Neural progenitor cell (in vitro differentiated cells): ENCODE measurements around the gene TIMM23.
"Not testable (repeated sequence)": the region's sequence is repeated elsewhere in the genome, so short reads cannot be mapped to it uniquely, and the experiment has no call there.

Experiments
- EZH2 ChIP-seq: fragments of 200-600 bp; sonication (generic); IDR thresholded peaks from 2 replicates; pipeline ENCODE4 v1.6.1; 2017; ENCODE audit warnings: antibody characterized with exemption, mild to moderate bottlenecking, moderate library complexity
- TF ChIP-seq, protein P1 (sequence below): fragments of 200-600 bp; sonication (generic); IDR thresholded peaks from 2 replicates; pipeline ENCODE4 v1.5.1; 2017; ENCODE audit warnings: antibody characterized with exemption, mild to moderate bottlenecking

DNA sequence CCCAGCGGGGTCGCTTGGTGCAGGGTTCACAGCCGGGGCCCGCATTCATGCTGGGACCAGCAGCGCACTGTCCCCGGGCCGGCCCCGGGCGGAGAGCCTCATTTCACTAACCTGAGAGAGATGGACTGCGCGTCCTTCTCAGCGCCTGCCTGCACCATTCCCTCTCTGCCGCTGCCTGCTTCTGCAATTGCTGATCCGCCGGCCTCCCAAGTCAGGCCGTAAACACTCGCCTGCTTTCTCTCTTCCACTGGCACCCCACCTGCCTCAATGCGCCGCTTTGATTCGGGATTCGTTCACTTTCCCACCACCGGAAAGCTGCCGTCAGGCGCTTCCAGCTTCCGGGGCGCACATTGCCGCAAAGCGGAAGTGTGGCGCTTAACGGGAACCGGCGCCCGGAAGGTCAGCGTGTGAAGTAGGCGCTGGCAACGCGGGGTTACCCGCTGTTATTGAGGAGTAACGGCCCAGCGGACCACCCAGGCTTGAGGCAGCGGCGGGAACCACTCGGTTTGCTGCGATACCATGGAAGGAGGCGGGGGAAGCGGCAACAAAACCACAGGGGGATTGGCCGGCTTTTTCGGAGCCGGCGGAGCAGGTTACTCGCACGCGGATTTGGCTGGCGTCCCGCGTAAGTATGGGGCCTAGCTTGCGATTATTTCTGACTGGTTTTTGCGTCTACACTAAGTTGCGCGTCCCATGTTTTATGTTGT lies at the start of gene TIMM23:
- TF ChIP-seq, protein P1, sequence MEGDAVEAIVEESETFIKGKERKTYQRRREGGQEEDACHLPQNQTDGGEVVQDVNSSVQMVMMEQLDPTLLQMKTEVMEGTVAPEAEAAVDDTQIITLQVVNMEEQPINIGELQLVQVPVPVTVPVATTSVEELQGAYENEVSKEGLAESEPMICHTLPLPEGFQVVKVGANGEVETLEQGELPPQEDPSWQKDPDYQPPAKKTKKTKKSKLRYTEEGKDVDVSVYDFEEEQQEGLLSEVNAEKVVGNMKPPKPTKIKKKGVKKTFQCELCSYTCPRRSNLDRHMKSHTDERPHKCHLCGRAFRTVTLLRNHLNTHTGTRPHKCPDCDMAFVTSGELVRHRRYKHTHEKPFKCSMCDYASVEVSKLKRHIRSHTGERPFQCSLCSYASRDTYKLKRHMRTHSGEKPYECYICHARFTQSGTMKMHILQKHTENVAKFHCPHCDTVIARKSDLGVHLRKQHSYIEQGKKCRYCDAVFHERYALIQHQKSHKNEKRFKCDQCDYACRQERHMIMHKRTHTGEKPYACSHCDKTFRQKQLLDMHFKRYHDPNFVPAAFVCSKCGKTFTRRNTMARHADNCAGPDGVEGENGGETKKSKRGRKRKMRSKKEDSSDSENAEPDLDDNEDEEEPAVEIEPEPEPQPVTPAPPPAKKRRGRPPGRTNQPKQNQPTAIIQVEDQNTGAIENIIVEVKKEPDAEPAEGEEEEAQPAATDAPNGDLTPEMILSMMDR: not testable (repeated sequence)
- not testable (repeated sequence) for TF ChIP-seq EZH2
